HepG2 (cell line): ENCODE results near the gene SEMA7A. TPM values are rescaled to one million over a fixed set of nuclear protein-coding genes. Genes with fewer than 3 reads are reported as not detected.
A peak's percentile ranks its signal among the peaks of the same experiment; 100 is the strongest.

ENCODE experiments used
- FOXA1 ChIP-seq, 2 experiments: fragments of 450-650 bp in 1 of 2; sonication (generic) in 1 of 2; formaldehyde crosslinking in 1 of 2; IDR thresholded peaks; 2 replicates each; pipeline versions ENCODE4 v1.4.0 to v1.6.1; 2016 to 2020; ENCODE audit warnings: missing genetic modification reagents in 1 of 2
- HNRNPL ChIP-seq: fragments of 200-400 bp; formaldehyde crosslinking; IDR thresholded peaks from 2 replicates; pipeline ENCODE4 v1.6.1; 2017; ENCODE audit warnings: mild to moderate bottlenecking, low read depth, low read length
- RNF219 ChIP-seq: sonication (generic); formaldehyde crosslinking; IDR thresholded peaks from 2 replicates; pipeline ENCODE4 v1.5.0; 2020; ENCODE audit warnings: mild to moderate bottlenecking, missing genetic modification reagents
- RXRA ChIP-seq: sonication (generic); formaldehyde crosslinking; IDR thresholded peaks from 2 replicates; pipeline ENCODE4 v1.5.1; 2020; ENCODE audit warnings: missing genetic modification reagents
- SNRNP70 ChIP-seq: fragments of 200-400 bp; formaldehyde crosslinking; IDR thresholded peaks from 2 replicates; pipeline ENCODE4 v1.6.1; 2017; ENCODE audit warnings: mild to moderate bottlenecking, low read depth, low read length, moderate library complexity
- ZKSCAN1 ChIP-seq: fragments of 150-350 bp; IDR thresholded peaks from 2 replicates; pipeline ENCODE4 v1.6.1; 2014; ENCODE audit warnings: low read length
- ZNF572 ChIP-seq: sonication (generic); formaldehyde crosslinking; IDR thresholded peaks from 2 replicates; pipeline ENCODE4 v1.5.1; 2020; ENCODE audit warnings: mild to moderate bottlenecking, missing genetic modification reagents
- ZNF609 ChIP-seq: sonication (generic); formaldehyde crosslinking; IDR thresholded peaks from 2 replicates; pipeline ENCODE4 v1.4.0; 2020; ENCODE audit warnings: mild to moderate bottlenecking, missing genetic modification reagents, borderline replicate concordance
- ZNF83 ChIP-seq: sonication (generic); formaldehyde crosslinking; IDR thresholded peaks from 2 replicates; pipeline ENCODE4 v1.4.0; 2020; ENCODE audit warnings: missing genetic modification reagents, mild to moderate bottlenecking, borderline replicate concordance
- polyA plus RNA-seq, 8 experiments: library from polyadenylated mRNA; depleted of rRNA in 3 of 8; stranded (reverse) in 7 of 8; unstranded in 1 of 8; fragments of >200 nt; fragmentation: Illumina TruSeq in 4 of 8; extraction: Trizol in 4 of 8; gene quantifications; 2 replicates each; pipeline versions ENCODE4 v1.2.1 to v1.2.3, GENCODE V29; 2011 to 2016; ENCODE audit warnings: low read depth in 4 of 8, missing spikeins in 1 of 8, mixed read lengths in 1 of 8; ENCODE audit not compliant: insufficient read depth in 1 of 8
- total RNA-seq, 5 experiments: library from RNA; depleted of rRNA; stranded (reverse); fragments of >200 nt; fragmentation: Illumina TruSeq; extraction: Trizol; gene quantifications; 2 replicates each; pipeline ENCODE4 v1.2.3, GENCODE V29; 2016; ENCODE audit warnings: low read depth in 1 of 5
- TF ChIP-seq, protein P1 (sequence below): IDR thresholded peaks from 2 replicates; pipeline ENCODE4 v1.6.1; 2016; ENCODE audit warnings: missing genetic modification reagents, missing compliant biosample characterization
- TF ChIP-seq, protein P2 (sequence below): sonication (generic); formaldehyde crosslinking; IDR thresholded peaks from 2 replicates; pipeline ENCODE4 v1.9.0; 2021; ENCODE audit warnings: mild to moderate bottlenecking, missing genetic modification reagents
- TF ChIP-seq, protein P3 (sequence below): IDR thresholded peaks from 2 replicates; pipeline ENCODE4 v1.6.1; 2018; ENCODE audit warnings: missing genetic modification reagents

Gene SEMA7A
- total and polyA plus RNA-seq, 2 of the 13 experiments (the other 11 are each of a cell fraction or from before 2014, with no cell fraction given): 9.0 to 15.8 TPM

DNA sequence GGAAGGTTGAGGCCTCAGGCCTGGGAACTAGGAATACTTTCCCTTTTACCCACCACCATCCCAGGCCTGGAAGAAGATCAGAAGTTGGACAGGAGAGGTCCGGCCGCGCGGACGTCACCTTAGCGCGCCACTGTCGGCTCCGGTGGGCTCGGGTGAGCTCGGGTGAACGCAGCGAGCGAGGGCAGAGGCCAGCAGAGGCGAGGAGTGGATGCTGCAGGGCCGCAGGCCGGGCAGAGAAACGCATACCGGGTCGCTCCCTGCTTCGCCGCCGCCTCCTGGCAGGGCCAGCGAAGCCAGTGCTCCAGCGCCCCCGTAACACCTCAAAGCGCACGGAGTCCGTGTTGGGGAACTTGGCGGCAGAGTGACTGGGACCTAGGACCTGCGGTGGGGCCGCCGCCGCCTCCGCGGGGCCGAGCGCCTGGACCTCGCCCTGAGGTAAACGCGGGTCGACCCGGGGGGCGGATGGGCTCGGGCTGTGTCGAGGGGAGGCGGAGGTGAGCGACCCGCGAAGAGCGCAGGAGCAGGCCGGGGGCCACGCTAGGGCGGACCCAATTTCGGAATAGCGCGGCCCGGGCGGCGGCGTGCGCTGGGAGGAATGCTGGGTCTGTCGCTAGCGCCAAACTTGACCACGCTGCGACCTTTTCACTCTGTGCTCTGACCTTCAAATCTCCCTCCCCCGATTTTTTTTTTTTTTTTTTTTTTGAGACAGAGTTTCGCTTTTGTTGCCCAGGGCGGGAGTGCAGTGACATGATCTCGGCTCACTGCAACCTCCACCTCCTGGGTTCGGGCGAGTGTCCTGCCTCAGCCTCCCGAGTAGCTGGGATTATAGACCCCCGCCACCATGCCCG lies 67.9 kb downstream of the SEMA7A start (continued):
- TF ChIP-seq ZNF609: peak; percentile 41; the same call in 1 of the 2 replicates
- TF ChIP-seq RNF219 (CRISPR knock-in tag): 0 out of 2 replicates have a peak, but pooled peaks have one; percentile 41
- TF ChIP-seq, protein P1, sequence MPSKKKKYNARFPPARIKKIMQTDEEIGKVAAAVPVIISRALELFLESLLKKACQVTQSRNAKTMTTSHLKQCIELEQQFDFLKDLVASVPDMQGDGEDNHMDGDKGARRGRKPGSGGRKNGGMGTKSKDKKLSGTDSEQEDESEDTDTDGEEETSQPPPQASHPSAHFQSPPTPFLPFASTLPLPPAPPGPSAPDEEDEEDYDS (CRISPR knock-in tag): no peak
- no peak for TF ChIP-seq ZNF572
- TF ChIP-seq FOXA1 (IDR thresholded peaks at IDR 0.05): no peak
- TF ChIP-seq FOXA1 (CRISPR knock-in tag; IDR thresholded peaks at IDR 0.05): no peak
- peak; percentile 74 for TF ChIP-seq RXRA (CRISPR knock-in tag)
- no peak for TF ChIP-seq ZNF83 (CRISPR knock-in tag)
- TF ChIP-seq, protein P2, sequence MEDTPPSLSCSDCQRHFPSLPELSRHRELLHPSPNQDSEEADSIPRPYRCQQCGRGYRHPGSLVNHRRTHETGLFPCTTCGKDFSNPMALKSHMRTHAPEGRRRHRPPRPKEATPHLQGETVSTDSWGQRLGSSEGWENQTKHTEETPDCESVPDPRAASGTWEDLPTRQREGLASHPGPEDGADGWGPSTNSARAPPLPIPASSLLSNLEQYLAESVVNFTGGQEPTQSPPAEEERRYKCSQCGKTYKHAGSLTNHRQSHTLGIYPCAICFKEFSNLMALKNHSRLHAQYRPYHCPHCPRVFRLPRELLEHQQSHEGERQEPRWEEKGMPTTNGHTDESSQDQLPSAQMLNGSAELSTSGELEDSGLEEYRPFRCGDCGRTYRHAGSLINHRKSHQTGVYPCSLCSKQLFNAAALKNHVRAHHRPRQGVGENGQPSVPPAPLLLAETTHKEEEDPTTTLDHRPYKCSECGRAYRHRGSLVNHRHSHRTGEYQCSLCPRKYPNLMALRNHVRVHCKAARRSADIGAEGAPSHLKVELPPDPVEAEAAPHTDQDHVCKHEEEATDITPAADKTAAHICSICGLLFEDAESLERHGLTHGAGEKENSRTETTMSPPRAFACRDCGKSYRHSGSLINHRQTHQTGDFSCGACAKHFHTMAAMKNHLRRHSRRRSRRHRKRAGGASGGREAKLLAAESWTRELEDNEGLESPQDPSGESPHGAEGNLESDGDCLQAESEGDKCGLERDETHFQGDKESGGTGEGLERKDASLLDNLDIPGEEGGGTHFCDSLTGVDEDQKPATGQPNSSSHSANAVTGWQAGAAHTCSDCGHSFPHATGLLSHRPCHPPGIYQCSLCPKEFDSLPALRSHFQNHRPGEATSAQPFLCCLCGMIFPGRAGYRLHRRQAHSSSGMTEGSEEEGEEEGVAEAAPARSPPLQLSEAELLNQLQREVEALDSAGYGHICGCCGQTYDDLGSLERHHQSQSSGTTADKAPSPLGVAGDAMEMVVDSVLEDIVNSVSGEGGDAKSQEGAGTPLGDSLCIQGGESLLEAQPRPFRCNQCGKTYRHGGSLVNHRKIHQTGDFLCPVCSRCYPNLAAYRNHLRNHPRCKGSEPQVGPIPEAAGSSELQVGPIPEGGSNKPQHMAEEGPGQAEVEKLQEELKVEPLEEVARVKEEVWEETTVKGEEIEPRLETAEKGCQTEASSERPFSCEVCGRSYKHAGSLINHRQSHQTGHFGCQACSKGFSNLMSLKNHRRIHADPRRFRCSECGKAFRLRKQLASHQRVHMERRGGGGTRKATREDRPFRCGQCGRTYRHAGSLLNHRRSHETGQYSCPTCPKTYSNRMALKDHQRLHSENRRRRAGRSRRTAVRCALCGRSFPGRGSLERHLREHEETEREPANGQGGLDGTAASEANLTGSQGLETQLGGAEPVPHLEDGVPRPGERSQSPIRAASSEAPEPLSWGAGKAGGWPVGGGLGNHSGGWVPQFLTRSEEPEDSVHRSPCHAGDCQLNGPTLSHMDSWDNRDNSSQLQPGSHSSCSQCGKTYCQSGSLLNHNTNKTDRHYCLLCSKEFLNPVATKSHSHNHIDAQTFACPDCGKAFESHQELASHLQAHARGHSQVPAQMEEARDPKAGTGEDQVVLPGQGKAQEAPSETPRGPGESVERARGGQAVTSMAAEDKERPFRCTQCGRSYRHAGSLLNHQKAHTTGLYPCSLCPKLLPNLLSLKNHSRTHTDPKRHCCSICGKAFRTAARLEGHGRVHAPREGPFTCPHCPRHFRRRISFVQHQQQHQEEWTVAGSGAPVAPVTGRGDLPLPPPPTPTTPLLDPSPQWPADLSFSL (CRISPR knock-in tag): peak; percentile 10; the same call in 1 of the 2 replicates
- 0 out of 2 replicates have a peak, but pooled peaks have one; percentile 38 for TF ChIP-seq HNRNPL
- TF ChIP-seq ZKSCAN1: no peak
- TF ChIP-seq, protein P3, sequence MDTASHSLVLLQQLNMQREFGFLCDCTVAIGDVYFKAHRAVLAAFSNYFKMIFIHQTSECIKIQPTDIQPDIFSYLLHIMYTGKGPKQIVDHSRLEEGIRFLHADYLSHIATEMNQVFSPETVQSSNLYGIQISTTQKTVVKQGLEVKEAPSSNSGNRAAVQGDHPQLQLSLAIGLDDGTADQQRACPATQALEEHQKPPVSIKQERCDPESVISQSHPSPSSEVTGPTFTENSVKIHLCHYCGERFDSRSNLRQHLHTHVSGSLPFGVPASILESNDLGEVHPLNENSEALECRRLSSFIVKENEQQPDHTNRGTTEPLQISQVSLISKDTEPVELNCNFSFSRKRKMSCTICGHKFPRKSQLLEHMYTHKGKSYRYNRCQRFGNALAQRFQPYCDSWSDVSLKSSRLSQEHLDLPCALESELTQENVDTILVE (CRISPR knock-in tag): peak; percentile 30; the same call in 1 of the 2 replicates
- TF ChIP-seq SNRNP70: no peak
